HG02588 (cell line): Measurements from ENCODE around the gene ATP1A4.
A peak's percentile ranks its signal among the peaks of the same experiment; 100 is the strongest.

Source experiments
- ATAC-seq: cut with Tn5 transposase; IDR thresholded peaks from one replicate; pipeline ENCODE4 v1.9.1; 2021; ENCODE audit warnings: mild to moderate bottlenecking, moderate library complexity; ENCODE audit not compliant: unreplicated experiment

ATP1A4 gene

DNA sequence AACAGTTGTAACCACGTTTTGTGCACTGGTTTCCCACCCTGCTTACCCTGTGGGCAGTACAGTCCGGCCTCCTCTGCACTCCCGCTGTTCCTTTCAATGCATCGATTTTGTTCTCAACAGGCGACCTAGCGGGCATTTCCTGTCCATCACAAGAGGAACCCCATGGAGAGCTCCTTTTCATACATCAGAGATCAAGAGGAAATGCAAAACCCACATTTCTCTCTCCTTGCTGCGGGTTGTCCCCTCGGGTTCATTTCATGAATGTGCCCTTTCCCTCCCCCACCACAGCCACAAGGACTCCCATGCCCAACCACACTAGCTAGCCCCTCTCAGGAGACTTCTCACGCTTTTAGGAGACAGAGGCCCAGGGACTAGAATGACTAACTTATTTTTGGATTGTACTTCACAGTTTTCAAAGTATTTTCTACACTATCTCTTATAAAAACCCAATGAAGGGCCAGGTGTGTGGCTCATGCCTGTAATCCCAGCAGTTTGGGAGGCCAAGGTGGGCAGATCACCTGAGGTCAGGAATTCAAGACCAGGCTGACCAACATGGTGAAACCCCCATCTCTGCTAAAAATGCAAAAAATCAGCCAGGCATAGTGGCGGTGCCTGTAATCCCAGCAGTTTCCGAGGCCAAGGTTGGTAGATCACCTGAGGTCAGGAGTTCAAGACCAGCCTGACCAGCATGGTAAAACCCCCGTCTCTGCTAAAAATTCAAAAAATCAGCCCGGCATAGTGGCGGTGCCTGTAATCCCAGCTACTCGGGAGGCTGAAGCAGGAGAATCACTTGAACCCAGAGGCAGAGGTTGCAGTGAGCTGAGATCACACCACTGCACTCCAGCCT lies 18.4 kb downstream of the ATP1A4 start:
- ATAC-seq: peak; percentile 63

DNA sequence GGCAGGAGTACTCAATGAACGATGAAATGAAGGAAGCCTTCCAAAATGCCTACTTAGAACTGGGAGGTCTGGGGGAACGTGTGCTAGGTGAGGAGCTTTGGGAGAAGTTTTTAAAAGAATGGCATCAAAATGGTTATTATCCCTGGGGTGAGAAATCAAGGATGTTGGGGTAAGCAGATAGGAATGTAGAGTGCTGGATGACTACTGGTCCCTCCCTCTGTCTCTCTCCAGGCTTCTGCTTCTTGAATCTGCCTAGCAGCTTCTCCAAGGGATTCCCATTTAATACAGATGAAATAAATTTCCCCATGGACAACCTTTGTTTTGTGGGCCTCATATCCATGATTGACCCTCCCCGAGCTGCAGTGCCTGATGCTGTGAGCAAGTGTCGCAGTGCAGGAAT lies 20.0 kb downstream of the ATP1A4 start:
- no peak for ATAC-seq

- no peak for ATAC-seq
These were observed 20.6 kb downstream of the ATP1A4 start for GRCh38 chr1:160171980-160172379.

- ATAC-seq: no peak
These were observed 25.8 kb downstream of the ATP1A4 start for GRCh38 chr1:160177231-160177630.

- ATAC-seq: no peak
These were observed 26.3 kb downstream of the ATP1A4 start for GRCh38 chr1:160177667-160178066.

DNA sequence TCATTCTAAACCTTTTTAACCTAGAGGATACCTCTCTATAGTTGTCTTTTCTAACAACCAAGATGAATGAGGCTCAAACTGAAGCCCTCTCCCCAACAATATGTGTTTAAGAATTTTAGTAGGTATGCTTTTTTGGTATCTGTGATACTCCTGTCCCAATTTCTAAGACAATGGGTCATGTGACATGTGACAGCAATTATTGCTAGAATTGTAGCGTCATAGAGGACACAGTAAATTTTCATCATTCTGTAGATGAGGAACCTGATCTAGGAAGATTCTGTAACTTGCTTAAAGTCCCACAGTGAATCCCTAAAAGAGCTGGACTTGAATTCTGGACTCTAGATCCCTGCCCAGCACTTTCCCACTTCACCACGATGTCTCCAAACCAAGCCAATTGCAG lies 27.3 kb downstream of the ATP1A4 start:
- ATAC-seq: no peak

GRCh38 chr1:160179336-160179735 lies 27.9 kb downstream of the ATP1A4 start:
- ATAC-seq: no peak

GRCh38 chr1:160186246-160186645 lies 34.8 kb downstream of the ATP1A4 start:
- ATAC-seq: no peak

- ATAC-seq: no peak
These were observed 35.3 kb downstream of the ATP1A4 start for GRCh38 chr1:160186729-160187128.

DNA sequence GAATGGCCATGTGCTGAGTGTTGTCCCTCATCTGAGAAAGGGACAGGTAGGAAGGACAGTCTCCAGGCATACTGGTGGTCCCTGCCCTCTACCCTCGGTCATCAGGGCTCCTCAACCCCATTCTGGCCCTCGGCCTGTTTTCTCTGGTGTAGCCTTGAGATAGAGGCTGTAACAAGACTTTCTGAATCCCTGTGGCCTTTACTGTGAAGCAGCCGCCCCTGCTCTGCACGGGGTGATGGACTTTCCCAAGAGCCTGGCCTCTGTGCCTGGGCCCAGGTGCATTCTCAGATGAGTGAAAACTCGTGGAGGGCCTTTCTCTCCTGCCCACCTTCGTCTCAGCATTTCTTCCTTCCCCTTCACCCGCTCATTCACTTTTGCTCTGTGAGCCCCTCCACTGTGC lies 36.0 kb downstream of the ATP1A4 start:
- ATAC-seq: no peak

GRCh38 chr1:160188341-160188740 lies 36.9 kb downstream of the ATP1A4 start:
- ATAC-seq: no peak

- no peak for ATAC-seq
These were observed 38.5 kb downstream of the ATP1A4 start, which contains the start of gene CASQ1 for GRCh38 chr1:160189649-160190625. TSS of gene CASQ1 (plus strand) at chr1:160190575. CDS start at chr1:160190752, 177 bp downstream.

DNA sequence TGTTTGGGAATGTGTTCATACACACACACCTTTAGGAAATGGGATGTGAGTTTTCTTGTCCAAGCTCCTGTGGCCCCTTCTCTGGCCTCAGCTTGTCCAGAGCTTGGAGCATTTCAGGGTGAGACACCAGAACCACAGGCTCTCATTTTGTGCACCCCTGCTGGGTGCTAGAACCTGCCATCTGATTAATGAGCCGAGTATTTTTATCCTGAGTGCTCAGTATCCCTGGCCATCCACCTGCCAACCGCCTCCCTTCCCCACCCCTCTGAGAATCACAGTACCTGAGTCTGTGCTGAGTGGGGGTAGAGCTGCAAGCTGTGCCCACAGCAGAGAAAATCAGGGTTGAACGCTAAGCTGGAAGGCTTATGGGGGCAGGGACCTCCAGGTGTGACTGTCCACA lies 40.4 kb downstream of the ATP1A4 start:
- no peak for ATAC-seq

DNA sequence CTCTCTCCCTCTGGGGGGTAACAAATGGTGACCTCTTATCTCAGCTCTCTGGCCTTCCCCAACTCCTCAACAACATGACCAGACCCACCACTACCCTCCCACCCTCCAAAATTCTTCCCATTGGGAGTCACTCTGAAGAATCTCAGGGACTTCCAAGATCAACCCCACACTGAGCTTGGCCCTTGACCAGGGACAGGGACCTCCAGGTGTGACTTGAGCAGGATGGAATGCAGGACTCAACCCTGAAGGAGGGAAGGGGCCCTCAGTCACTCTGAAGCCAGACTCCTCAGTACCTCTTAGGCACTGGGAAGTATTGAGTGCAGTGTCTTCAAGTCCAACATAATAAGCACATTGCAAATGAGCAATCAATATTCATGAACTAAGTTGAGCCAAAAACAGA lies 40.8 kb downstream of the ATP1A4 start:
- ATAC-seq: no peak

DNA sequence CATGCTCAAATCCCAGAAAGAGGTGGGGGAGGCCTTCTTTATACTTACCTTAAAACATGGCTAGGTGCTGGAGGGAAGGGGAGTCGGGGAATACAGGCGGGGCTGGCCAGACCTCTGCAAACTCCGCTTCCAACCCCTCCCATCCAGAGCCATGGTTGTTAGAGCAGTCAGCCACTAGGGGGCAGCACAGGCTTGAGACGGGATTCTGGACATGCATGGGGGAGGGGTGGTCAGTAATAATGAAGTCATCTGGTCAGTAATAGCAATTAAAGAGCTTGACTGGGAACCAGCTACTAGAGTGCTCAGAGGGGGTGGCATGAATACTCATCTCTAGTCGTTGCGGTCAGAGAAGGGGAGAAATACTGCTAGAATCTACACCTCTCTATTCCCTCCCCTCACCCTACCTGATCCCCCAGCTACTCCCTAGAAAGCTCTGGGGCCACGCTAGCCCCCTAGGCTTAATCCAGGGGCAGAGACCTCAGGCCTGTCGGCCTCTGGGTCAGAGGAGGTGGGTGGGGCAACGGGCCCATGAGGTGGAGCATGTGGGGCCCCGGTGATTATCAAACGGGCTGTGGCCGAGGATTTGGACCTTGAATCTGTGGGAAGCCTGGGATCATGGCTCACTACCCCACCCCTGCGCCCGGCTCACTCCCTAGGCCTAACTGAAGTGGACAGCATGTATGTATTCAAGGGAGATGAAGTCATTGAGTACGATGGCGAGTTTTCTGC lies 41.9 kb downstream of the ATP1A4 start:
- ATAC-seq: no peak

GRCh38 chr1:160193832-160194736 lies 42.7 kb downstream of the ATP1A4 start:
- ATAC-seq: no peak

- no peak for ATAC-seq
These were observed 43.3 kb downstream of the ATP1A4 start for GRCh38 chr1:160194737-160195059.

DNA sequence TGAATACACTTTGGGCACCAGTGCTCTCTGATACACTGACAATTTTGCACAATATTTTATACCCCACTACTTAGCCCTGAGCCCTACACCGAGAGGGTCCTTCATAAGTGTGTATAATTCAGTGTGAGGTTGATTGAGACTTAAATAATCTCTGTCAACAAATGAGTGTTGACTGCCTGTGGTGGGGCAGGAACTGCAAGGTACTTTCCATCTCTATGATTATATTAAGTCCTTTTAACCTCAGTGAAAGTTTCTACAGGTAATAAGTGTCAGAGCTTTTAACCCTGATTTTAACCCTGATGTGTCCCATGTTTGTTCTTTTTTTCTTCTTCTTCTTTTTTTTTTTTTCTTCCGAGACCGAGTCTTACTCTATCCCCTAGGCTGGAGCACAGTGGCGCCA lies 44.7 kb downstream of the ATP1A4 start:
- no peak for ATAC-seq

GRCh38 chr1:160197231-160197630 lies 45.8 kb downstream of the ATP1A4 start:
- no peak for ATAC-seq

DNA sequence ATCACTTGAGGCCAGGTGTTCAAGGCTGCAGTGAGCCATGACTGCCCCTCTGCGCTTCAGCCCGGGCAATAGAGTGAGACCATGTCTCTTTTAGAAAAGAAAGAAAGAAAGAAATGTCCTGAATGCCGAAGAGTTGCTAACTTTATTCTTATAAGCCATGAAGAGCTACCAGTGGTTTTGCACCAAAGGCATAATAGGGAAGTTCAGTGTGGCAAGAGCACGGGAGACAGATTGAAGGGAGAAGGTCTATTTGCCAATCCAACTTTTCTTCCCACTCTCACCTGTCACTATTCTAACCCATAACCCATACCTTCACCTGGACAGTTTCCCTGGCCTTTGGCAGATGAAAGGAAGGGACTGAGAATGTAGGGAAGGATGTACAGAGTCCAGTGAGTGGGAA lies 49.4 kb downstream of the ATP1A4 start:
- no peak for ATAC-seq
